ENCODE data around the gene FDPS.

Gene FDPS

GRCh38 chr1:155308493-155309422 lies at the start of gene FDPS:
TSS of gene FDPS (plus strand) at chr1:155308866. CDS start at chr1:155309790, 924 bp downstream.
- peak; percentile 99 for DNase-seq

- DNase-seq, result no peak
These were observed 48.4 kb upstream of the FDPS start for GRCh38 chr1:155260276-155260675.

- DNase-seq, result no peak
These were observed 47.2 kb upstream of the FDPS start for GRCh38 chr1:155261493-155261851.

DNA sequence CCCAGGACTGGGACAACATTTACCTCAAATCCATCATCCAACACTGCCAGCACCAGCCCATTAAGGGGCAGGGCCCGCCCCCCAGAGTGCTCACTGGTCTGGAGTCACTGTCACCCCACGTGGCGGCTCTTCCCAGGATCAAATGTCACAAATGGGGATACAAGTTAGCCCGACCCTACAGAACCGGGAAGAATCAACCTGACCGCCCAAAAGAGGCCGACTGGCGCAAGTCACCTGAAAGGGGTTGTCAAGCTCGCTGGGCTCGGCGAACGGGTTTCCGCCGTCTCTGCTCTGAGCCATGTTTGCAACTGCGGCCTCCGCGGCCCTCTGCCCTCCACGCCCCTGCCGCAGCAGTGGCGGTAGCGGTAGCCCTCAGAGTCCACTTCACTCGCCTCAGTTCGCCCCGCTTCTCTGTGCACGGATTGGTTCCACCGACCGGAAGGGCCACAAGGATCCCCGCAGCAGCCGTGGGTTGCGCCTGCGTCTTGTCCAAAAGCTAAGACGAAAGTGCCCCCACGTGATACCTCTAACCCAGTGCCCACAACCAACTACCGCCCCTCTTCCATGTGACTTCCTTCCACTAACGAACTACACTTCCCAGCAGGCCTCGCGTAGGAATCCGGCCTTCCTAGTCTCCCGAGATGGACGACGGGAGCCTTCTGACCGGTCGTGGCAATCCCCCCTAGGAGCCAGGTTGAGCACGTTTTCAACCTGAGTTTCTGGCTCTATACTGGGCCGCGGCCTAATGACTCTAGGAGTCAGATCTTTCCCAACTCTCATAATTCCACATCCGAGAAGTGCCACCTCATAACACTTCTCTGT lies 46.6 kb upstream of the FDPS start, which contains the start of gene SCAMP3:
Gene SCAMP3, minus strand, starts transcription at position 509 of the 822 bp plus-strand sequence. Its CDS starts 209 bp downstream, at position 300.
- peak; percentile 98 for DNase-seq

- DNase-seq, result no peak
These were observed 45.6 kb upstream of the FDPS start for GRCh38 chr1:155263067-155263466.

- no peak for DNase-seq
These were observed 42.1 kb upstream of the FDPS start for GRCh38 chr1:155266553-155266952.

DNA sequence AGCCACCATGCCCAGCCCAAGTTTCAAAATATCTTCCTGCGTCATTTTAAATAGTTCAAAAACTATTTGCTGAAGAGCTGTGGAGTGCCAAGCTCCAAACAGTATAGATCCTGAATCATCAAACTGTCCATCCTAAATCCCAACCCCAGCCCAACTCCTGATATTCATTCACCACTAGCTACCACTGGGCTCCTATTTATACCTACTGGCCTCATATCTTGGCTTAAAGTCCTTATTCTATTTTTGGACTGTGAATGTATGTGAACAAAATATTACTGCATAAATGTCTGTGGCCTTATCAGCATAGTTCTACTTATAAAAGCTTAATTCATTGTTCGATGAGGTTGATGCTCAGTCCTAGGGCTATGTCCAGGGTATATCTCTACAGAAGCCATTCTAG lies 41.3 kb upstream of the FDPS start:
- DNase-seq, result no peak

DNA sequence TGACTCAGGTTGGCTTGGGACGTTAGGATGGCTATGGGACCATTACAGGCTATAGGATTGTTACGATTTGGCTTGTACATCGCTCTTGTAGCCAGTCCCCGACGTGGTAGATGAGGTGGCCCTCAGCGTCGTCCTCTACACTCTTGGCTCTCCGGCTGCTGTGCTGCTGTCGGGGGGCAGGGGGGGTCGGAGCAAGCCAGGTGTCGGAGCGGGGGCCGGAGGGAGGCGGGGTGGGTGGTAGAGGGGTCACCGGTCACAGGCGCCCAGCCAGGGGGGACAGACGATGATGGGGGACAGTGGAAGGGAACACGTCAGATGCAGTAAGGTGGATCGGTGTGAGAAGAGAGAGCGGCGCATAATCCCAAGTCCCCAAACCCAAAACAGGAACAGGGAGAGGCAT lies 40.0 kb upstream of the FDPS start:
- DNase-seq, result no peak

DNA sequence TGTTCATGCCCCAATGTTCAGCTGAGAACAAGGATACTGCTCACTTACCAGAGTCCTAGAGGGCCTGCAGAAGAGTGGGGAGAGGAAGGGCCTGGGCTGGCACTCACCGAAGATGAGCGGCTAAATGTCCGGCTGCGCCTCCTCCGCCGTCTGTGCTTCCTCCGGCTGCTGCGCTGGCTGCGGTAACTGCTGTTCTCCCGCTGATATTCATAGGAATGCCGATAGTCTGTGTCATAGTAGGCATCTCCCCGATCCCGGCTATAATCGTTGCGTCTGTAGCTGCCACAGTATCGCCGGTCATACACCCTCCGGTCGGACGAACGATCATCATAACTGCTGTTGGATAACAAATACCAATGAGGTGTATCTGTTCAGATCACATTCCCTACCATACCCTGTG lies 39.3 kb upstream of the FDPS start:
- DNase-seq, result no peak

GRCh38 chr1:155272466-155273342 lies 36.0 kb upstream of the FDPS start:
- DNase-seq, result peak; percentile 57

GRCh38 chr1:155273343-155274245 lies 35.1 kb upstream of the FDPS start, which contains the start of gene CLK2:
TSS of gene CLK2 (minus strand) at chr1:155273504. CDS start at chr1:155270977, 2,527 bp downstream.
- DNase-seq, result peak; percentile 95

DNA sequence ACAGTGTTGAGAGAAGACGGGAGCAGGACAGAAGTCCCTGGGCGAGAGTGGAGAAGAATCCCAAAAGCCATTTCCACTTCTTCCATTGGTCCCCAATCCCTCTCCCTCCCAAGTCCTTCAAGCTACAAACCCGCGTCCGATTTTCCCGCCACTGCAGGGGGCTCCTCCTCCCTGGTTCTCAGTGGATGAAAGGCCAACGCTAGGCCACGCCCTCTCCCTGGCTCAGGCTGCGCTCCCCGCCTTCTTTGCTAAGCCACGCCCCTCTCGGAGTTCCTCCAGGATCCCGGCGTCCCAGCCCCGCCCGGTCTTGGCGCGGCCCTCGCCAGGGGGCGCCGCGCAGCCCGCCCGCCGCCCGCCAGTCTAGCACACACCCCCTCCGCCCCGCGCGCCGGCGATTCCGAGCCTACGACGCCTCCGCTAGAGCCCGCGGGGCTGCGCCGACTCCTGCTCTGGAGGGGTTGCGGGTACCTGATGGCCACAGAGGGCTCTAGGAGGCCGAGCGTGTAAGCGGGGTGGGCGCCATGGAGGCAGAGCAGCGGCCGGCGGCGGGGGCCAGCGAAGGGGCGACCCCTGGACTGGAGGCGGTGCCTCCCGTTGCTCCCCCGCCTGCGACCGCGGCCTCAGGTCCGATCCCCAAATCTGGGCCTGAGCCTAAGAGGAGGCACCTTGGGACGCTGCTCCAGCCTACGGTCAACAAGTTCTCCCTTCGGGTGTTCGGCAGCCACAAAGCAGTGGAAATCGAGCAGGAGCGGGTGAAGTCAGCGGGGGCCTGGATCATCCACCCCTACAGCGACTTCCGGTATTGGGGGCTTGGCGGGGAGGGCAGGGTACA lies 31.4 kb upstream of the FDPS start, which contains the start of gene HCN3:
Gene HCN3, plus strand, starts transcription at position 394 of the 832 bp plus-strand sequence. Its CDS starts 128 bp downstream, at position 522.
- DNase-seq, result peak; percentile 92

- peak; percentile 29 for DNase-seq
These were observed 30.6 kb upstream of the FDPS start for GRCh38 chr1:155277902-155278688.

DNA sequence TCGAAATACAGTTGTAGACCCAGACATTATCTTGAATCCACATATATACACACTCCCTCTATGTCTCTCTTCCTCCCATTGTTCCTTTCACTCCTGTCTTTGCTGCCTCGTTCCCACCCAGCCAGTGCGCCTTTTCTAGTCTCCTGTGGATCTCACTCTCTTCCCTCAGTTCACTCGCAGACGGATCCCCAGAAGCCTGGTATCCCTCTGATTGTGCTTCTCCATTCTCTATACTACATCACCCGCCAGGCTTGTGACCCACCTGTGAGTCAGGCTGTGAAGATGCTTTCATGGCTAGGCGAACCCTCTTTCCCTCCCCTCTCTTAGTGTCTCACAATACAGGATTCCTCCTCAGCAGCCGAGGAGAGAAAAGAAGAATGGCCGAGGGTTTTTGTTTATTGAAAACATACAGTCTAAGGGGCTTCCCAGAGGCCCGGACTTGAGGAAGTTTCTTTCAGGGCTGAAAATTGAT lies 29.9 kb upstream of the FDPS start:
- no peak for DNase-seq

DNA sequence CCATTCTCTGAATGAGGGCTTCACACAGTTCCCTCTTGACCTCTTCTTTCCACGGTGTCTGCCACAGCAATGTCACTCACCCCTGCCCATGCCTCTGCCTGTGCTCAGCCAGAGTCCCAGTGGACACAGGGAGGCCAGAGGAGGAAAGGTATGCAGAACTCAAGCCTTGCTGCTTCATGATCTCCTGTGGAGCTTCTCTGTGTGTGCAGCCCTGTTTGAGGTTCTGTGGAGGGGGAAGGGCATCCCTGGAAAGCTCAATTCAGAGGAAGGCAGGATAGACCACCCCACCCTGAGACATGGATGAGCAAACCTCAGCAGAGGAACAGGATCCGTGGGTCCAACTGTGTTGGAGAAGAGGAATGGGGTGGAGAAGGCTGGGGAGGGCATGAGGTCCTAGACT lies 29.4 kb upstream of the FDPS start:
- DNase-seq, result no peak

- no peak for DNase-seq
These were observed 26.1 kb upstream of the FDPS start for GRCh38 chr1:155282488-155283091.

DNA sequence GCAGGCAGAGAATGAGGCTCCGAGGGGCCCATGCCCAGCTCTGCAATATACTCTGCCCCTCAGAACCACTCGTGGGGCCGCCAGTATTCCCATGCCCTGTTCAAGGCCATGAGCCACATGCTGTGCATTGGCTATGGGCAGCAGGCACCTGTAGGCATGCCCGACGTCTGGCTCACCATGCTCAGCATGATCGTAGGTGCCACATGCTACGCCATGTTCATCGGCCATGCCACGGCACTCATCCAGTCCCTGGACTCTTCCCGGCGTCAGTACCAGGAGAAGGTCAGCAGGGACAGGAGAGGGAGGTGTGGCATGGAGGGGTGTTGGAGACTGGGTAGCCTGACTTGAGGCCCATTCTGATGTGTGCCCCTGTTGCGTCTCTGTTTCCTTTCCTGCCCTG lies 24.2 kb upstream of the FDPS start:
- no peak for DNase-seq

GRCh38 chr1:155285063-155285462 lies 23.6 kb upstream of the FDPS start:
- no peak for DNase-seq

GRCh38 chr1:155285631-155286044 lies 23.0 kb upstream of the FDPS start:
- DNase-seq, result no peak

Measured in DMS 273 treated with DMSO at 0.1 percent for 48 hours (cell line).